Osteoblast (primary cell): ENCODE results near the gene CYP4X1. TPM values are rescaled to one million over a fixed set of nuclear protein-coding genes. Genes with fewer than 3 reads are reported as not detected.
"Not testable (repeated sequence)": the region's sequence is repeated elsewhere in the genome, so short reads cannot be mapped to it uniquely, and the experiment has no call there.

Source experiments
- DNase-seq: peaks from one replicate; pipeline ENCODE4 v3.0.0; 2011; ENCODE audit warnings: low spot score, mixed read lengths; ENCODE audit not compliant: insufficient read length; ENCODE audit errors: missing footprints
- H2AFZ ChIP-seq: 2 replicates; pipeline ENCODE4 v1.6.0; 2011; ENCODE audit warnings: mild to moderate bottlenecking, low read length
- H3K27ac ChIP-seq: 2 replicates; pipeline ENCODE4 v1.5.1; 2011; ENCODE audit warnings: mild to moderate bottlenecking, low read depth, low read length, moderate library complexity
- H3K27me3 ChIP-seq: 2 replicates; pipeline ENCODE4 v1.6.0; 2012; ENCODE audit warnings: mild to moderate bottlenecking, control low read depth, inconsistent platforms, low read length, moderate library complexity; ENCODE audit not compliant: insufficient read depth
- H3K36me3 ChIP-seq: 2 replicates; pipeline ENCODE4 v1.5.1; 2011; ENCODE audit warnings: mild to moderate bottlenecking, low read length, control low read depth, moderate library complexity; ENCODE audit not compliant: insufficient read depth
- H3K4me1 ChIP-seq: 2 replicates; pipeline ENCODE4 v1.5.1; 2011; ENCODE audit warnings: mild to moderate bottlenecking, low read length, control low read depth, moderate library complexity; ENCODE audit not compliant: insufficient read depth
- H3K4me2 ChIP-seq: 2 replicates; pipeline ENCODE4 v1.6.0; 2011; ENCODE audit warnings: mild to moderate bottlenecking, low read length; ENCODE audit not compliant: insufficient read depth
- H3K4me3 ChIP-seq: fragments of 200-600 bp; sonication (generic); 3 replicates; pipeline ENCODE4 v1.5.1; 2012; ENCODE audit warnings: mild to moderate bottlenecking, low read length, inconsistent platforms; ENCODE audit not compliant: insufficient read depth
- H3K79me2 ChIP-seq: 2 replicates; pipeline ENCODE4 v1.6.0; 2012; ENCODE audit warnings: mild to moderate bottlenecking, low read length, control low read depth, inconsistent platforms; ENCODE audit not compliant: insufficient read depth
- H3K9me3 ChIP-seq: 2 replicates; pipeline ENCODE4 v1.5.1; 2011; ENCODE audit warnings: low read depth, low read length, control low read depth
- H4K20me1 ChIP-seq: 2 replicates; pipeline ENCODE4 v1.6.0; 2012; ENCODE audit warnings: mild to moderate bottlenecking, low read length, control low read depth; ENCODE audit not compliant: insufficient read depth
- total RNA-seq: library from RNA; depleted of rRNA; stranded (reverse); fragments of >200 nt; gene quantifications from 2 replicates; pipeline ENCODE4 v1.2.3, GENCODE V29; 2012
- TF ChIP-seq, protein P1 (sequence below): IDR thresholded peaks from 2 replicates; pipeline ENCODE4 v1.5.1; 2011; ENCODE audit warnings: mild to moderate bottlenecking, low read depth, low read length, moderate library complexity; ENCODE audit errors: extremely low read depth

The CYP4X1 gene
- 0.59 and 0.72 TPM in 2 replicates for total RNA-seq

- H3K4me3 ChIP-seq: no peak within 1 kb of the TSS
- H3K4me1 ChIP-seq: no peaks in the 10 kb centered on the region
- DNase-seq: peak; percentile 45
- no peaks in the 10 kb centered on the region for H3K27me3 ChIP-seq
- TF ChIP-seq, protein P1, sequence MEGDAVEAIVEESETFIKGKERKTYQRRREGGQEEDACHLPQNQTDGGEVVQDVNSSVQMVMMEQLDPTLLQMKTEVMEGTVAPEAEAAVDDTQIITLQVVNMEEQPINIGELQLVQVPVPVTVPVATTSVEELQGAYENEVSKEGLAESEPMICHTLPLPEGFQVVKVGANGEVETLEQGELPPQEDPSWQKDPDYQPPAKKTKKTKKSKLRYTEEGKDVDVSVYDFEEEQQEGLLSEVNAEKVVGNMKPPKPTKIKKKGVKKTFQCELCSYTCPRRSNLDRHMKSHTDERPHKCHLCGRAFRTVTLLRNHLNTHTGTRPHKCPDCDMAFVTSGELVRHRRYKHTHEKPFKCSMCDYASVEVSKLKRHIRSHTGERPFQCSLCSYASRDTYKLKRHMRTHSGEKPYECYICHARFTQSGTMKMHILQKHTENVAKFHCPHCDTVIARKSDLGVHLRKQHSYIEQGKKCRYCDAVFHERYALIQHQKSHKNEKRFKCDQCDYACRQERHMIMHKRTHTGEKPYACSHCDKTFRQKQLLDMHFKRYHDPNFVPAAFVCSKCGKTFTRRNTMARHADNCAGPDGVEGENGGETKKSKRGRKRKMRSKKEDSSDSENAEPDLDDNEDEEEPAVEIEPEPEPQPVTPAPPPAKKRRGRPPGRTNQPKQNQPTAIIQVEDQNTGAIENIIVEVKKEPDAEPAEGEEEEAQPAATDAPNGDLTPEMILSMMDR: no peak
- H3K79me2 ChIP-seq: no peaks in the 10 kb centered on the region
- no peaks in the 10 kb centered on the region for H3K9me3 ChIP-seq
- H4K20me1 ChIP-seq: no peaks in the 10 kb centered on the region
- no peak within 1 kb of the TSS for H2AFZ ChIP-seq
- H3K4me2 ChIP-seq: no peak within 1 kb of the TSS
- H3K36me3 ChIP-seq: no peaks in the 10 kb centered on the region
- no peak within 1 kb of the TSS for H3K27ac ChIP-seq
These were observed at the start of gene CYP4X1 for GRCh38 chr1:47023268-47024140. TSS of gene CYP4X1 (plus strand) at chr1:47023669. CDS start at chr1:47023818, 149 bp downstream.

- H3K9me3 ChIP-seq: no peaks in the 10 kb centered on the region
- no peaks in the 10 kb centered on the region for H4K20me1 ChIP-seq
- H3K4me3 ChIP-seq: no peak overlapping the region
- TF ChIP-seq, protein P1: no peak
- H3K79me2 ChIP-seq: no peaks in the 10 kb centered on the region
- no peak overlapping the region for H3K4me2 ChIP-seq
- no peaks in the 10 kb centered on the region for H3K36me3 ChIP-seq
- no peaks in the 10 kb centered on the region for H3K27me3 ChIP-seq
- DNase-seq: no peak
- no peaks in the 10 kb centered on the region for H3K4me1 ChIP-seq
- H2AFZ ChIP-seq: no peak overlapping the region
- H3K27ac ChIP-seq: no peak overlapping the region
These were observed 40.2 kb upstream of the CYP4X1 start for GRCh38 chr1:46983166-46983829.

DNA sequence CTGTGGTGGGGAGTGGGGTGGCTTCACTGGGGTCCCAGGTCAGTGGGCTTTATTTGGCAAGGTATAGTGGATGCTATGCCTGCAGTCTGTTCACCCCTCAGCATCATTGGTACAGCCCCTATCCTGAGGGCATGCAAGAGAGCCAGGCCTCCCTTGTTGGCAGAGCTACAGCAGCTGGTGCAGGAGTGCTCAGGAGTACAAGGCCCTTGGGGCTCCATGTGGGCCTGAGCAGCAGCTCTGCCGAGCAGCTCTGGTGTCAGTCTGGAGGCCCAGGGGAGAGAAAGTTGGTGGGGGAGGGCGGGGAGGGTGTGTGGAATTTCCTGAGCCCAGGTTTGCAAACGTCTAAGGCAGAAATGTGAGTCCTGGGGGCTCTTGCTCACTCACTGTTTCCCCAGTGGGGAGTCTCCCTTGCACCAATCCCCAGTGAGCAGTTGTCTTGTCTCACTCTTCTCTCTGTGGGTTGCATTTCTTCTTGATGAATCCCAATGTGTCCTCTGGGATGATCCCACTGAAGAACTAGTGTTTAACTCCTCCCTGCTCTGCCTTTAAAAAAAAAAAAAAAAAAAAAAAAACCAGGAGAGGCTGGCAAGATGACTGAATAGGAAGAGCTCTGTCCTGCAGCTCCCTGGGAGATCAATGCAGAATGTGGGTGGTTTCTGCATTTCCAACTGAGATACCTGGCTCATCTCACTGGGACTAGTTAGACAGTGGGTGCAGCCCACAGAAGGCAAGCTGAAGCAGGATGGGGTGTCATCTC is 39.5 kb upstream of the CYP4X1 start:
- no peak overlapping the region for H3K4me3 ChIP-seq
- TF ChIP-seq, protein P1: no peak
- H4K20me1 ChIP-seq: no peaks in the 10 kb centered on the region
- H3K4me1 ChIP-seq: no peaks in the 10 kb centered on the region
- no peaks in the 10 kb centered on the region for H3K9me3 ChIP-seq
- H3K4me2 ChIP-seq: no peak overlapping the region
- H2AFZ ChIP-seq: no peak overlapping the region
- H3K36me3 ChIP-seq: no peaks in the 10 kb centered on the region
- no peaks in the 10 kb centered on the region for H3K27me3 ChIP-seq
- H3K79me2 ChIP-seq: no peaks in the 10 kb centered on the region
- DNase-seq: no peak
- H3K27ac ChIP-seq: no peak overlapping the region

DNA sequence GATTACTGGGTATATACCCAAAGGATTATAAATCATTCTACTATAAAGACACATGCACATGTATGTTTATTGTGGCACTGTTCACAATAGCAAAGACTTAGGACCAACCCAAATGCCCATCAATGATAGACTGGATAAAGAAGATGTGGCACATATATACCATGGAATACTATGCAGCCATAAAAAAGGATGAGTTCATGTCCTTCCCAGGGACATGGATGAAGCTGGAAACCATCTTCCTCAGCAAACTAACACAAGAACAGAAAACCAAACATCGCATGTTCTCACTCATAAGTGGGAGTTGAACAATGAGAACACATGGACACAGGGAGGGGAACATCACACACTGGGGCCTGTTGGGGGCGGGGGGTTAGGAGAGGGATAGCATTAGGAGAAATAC is 32.9 kb upstream of the CYP4X1 start:
- not testable (repeated sequence) for H4K20me1 ChIP-seq, H3K4me1 ChIP-seq, H3K27ac ChIP-seq, H2AFZ ChIP-seq, DNase-seq, H3K4me3 ChIP-seq, H3K27me3 ChIP-seq, H3K36me3 ChIP-seq, H3K79me2 ChIP-seq, H3K4me2 ChIP-seq, H3K9me3 ChIP-seq
